ENCODE data around the gene CIB2. TPM values are rescaled to one million over a fixed set of nuclear protein-coding genes. Genes with fewer than 3 reads are reported as not detected.

The CIB2 gene
- polyA plus RNA-seq, 1 experiment = 3.7 TPM

DNA sequence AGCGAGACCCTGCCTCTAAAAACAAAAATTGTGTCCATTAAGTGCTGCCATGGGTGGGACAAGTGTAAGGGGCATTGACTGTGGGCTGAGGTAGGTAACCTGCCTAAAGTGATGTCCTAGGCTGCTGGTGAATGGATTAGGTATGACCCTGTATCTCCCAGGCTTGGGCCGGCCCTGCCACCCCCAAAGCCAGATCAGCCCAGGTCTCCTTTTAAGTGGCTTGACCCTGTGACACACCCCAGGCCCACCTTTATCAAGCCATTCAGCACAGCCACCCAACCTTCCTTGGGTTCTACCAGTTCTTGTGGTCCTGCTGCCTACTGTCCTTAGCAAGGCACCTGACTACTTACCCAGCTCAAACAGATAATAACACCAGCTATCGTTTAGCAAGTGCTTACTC, 18.7 kb downstream of the CIB2 start:
- no peak for DNase-seq (ENCODE audit: low read depth, low spot score)
- CTCF ChIA-PET = interaction anchor here (0.7 to 10.9 kb wide), 16 partner anchors 12 to 182 kb away, joined by 3 to 327 read pairs (median 4); partner anchors contain the start of gene CIB2
- TF ChIP-seq, protein P1, sequence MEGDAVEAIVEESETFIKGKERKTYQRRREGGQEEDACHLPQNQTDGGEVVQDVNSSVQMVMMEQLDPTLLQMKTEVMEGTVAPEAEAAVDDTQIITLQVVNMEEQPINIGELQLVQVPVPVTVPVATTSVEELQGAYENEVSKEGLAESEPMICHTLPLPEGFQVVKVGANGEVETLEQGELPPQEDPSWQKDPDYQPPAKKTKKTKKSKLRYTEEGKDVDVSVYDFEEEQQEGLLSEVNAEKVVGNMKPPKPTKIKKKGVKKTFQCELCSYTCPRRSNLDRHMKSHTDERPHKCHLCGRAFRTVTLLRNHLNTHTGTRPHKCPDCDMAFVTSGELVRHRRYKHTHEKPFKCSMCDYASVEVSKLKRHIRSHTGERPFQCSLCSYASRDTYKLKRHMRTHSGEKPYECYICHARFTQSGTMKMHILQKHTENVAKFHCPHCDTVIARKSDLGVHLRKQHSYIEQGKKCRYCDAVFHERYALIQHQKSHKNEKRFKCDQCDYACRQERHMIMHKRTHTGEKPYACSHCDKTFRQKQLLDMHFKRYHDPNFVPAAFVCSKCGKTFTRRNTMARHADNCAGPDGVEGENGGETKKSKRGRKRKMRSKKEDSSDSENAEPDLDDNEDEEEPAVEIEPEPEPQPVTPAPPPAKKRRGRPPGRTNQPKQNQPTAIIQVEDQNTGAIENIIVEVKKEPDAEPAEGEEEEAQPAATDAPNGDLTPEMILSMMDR (IDR thresholded peaks at IDR 0.05; ENCODE audit: low read depth, low read length) = no peak
- H3K27me3 ChIP-seq (ENCODE audit: control insufficient read depth, insufficient read depth, low read length) = peaks cover 4% of the 10 kb centered on the region
- H3K4me3 ChIP-seq (ENCODE audit: low read depth, low read length) = no peak overlapping the region
- POLR2A ChIA-PET = interaction anchor here (0.7 kb wide), 1 partner anchor 16 kb away, joined by 3 read pairs; no protein-coding TSS in a partner anchor
- no peak overlapping the region for H3K27ac ChIP-seq (ENCODE audit: low read depth, low read length)
- no peaks in the 10 kb centered on the region for H3K9me3 ChIP-seq (ENCODE audit: control insufficient read depth, insufficient read depth, low read length)

DNA sequence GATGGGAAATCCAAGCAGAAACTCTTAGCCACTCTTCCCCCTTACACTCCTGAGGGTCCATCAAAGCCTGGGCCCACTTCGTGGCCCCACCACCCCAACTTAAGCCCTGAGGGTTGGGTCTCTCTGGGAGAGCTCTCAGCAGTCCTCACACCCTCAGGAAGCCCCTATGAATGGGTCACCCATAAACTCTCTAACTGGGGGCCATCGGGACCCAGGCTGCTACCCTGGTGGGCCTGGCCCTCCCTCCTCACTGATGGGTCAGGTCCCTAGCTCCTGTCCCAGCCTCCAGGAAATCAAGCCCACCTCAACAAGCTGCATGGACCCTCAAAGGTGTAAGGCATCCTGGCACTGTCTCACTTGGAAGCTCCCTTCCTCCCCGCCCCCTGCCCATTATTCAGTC, 19.5 kb downstream of the CIB2 start:
- Histone ChIP-seq H3K27me3 (ENCODE audit: control insufficient read depth, insufficient read depth, low read length) (no peaks in the 10 kb centered on the region), H3K9me3 (ENCODE audit: control insufficient read depth, insufficient read depth, low read length) (no peaks in the 10 kb centered on the region), H3K27ac (ENCODE audit: low read depth, low read length) (no peak overlapping the region), H3K4me3 (ENCODE audit: low read depth, low read length) (no peak overlapping the region)
- ChIA-PET CTCF (interaction anchor here (1.0 to 10.9 kb wide), 9 partner anchors 14 to 171 kb away, joined by 3 to 327 read pairs (median 12); partner anchors contain the start of gene CIB2), POLR2A (no interaction called here)
- no peak for DNase-seq (ENCODE audit: low read depth, low spot score)
- TF ChIP-seq, protein P1 (IDR thresholded peaks at IDR 0.05; ENCODE audit: low read depth, low read length) = no peak

DNA sequence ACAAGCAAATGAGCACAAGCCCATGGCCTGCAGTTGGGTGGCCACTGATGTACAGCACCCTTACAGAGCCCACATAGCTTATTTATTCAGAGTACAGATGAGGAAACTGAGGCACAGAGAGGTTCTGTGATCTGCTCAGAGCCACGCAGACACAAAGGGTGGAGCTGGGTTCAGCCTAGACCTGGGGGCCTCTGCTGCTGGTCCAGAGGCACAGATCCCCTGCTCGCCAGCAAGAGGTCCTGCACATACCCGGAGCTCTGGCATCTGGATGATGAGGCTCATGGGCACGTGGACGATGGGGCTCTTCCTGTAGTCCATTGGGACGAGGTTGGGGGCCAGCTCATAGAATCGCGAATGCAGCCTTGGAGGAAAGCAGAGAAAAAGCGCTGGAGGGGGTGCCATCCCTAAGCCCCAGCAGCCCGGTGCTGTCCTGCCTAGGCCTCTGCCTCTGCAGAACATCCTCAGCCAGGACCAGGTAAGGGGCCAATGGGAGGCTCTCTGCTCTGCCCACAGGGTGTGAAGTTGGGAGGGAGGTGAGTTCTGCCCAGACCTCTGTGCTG, 20.2 kb downstream of the CIB2 start:
- no peak overlapping the region for H3K4me3 ChIP-seq (ENCODE audit: low read depth, low read length)
- H3K9me3 ChIP-seq (ENCODE audit: control insufficient read depth, insufficient read depth, low read length) = no peaks in the 10 kb centered on the region
- H3K27ac ChIP-seq (ENCODE audit: low read depth, low read length) = no peak overlapping the region
- CTCF ChIA-PET = interaction anchor here (1.2 to 10.9 kb wide), 6 partner anchors 85 to 312 kb away, joined by 3 to 327 read pairs (median 84); no protein-coding TSS in a partner anchor
- DNase-seq (ENCODE audit: low read depth, low spot score) = no peak
- TF ChIP-seq, protein P1 (IDR thresholded peaks at IDR 0.05; ENCODE audit: low read depth, low read length) = no peak
- POLR2A ChIA-PET = no interaction called here
- no peaks in the 10 kb centered on the region for H3K27me3 ChIP-seq (ENCODE audit: control insufficient read depth, insufficient read depth, low read length)

DNA sequence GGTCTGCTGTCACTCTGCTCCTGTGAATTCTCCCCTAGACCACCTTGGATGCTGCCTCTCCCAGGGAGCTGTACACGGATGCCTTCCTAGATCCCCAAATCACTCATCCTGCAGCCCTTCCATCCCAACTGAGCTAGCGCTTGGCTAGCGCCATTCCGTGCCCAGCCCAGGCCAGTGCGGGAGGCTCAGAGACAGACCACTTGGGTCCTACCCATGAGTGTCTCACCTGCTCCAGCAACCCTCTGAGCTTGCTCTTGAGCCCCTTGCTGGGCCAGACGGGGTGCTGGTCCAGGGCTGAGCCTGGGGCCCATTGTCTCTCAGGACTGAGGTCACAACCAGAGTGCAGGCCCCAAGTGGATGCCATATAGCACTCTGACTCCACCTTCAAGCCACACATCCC, 21.1 kb downstream of the CIB2 start:
- ChIA-PET POLR2A (interaction anchor here (0.6 kb wide), 1 partner anchor 38 kb away, joined by 8 read pairs; no protein-coding TSS in a partner anchor), CTCF (interaction anchor here (1.2 to 10.9 kb wide), 6 partner anchors 12 to 313 kb away, joined by 5 to 327 read pairs (median 92); no protein-coding TSS in a partner anchor)
- no peak overlapping the region for H3K4me3 ChIP-seq (ENCODE audit: low read depth, low read length)
- TF ChIP-seq, protein P1 (IDR thresholded peaks at IDR 0.05; ENCODE audit: low read depth, low read length) = no peak
- no peak overlapping the region for H3K27ac ChIP-seq (ENCODE audit: low read depth, low read length)
- no peaks in the 10 kb centered on the region for H3K9me3 ChIP-seq (ENCODE audit: control insufficient read depth, insufficient read depth, low read length)
- H3K27me3 ChIP-seq (ENCODE audit: control insufficient read depth, insufficient read depth, low read length) = no peaks in the 10 kb centered on the region
- DNase-seq (ENCODE audit: low read depth, low spot score) = no peak

DNA sequence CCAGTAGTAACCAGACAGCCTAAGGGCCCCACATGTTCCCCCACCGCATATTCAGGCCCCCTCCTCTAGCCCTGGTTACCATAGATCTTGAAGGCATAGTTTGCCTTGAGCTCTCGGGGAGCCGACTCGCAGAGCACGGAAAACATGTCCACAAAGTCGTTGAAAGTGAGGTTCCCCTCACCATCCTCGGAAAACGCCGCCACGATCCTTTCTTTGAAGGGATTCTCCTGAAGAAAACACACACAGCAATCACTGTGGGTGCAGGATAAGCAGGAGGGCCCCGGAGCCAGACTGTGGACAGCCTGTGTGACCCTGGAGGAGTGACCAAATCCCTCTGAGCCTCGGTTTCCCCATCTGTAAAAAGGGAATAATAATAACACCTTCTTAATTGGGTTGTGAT, 22.1 kb downstream of the CIB2 start:
- H3K27me3 ChIP-seq (ENCODE audit: control insufficient read depth, insufficient read depth, low read length) = no peaks in the 10 kb centered on the region
- CTCF ChIA-PET = interaction anchor here (0.6 to 10.9 kb wide), 42 partner anchors 8 to 207 kb away, joined by 3 to 327 read pairs (median 7); partner anchors contain the start of gene TBC1D2B
- no peaks in the 10 kb centered on the region for H3K9me3 ChIP-seq (ENCODE audit: control insufficient read depth, insufficient read depth, low read length)
- no peak overlapping the region for H3K4me3 ChIP-seq (ENCODE audit: low read depth, low read length)
- TF ChIP-seq, protein P1 (IDR thresholded peaks at IDR 0.05; ENCODE audit: low read depth, low read length) = no peak
- no peak for DNase-seq (ENCODE audit: low read depth, low spot score)
- H3K27ac ChIP-seq (ENCODE audit: low read depth, low read length) = no peak overlapping the region
- POLR2A ChIA-PET = interaction anchor here (1.2 kb wide), 1 partner anchor 16 kb away, joined by 6 read pairs; no protein-coding TSS in a partner anchor

All from AG04450 (cell line).